ENCODE measurements around the gene CXCR4. TPM values are rescaled to one million over a fixed set of nuclear protein-coding genes. Genes with fewer than 3 reads are reported as not detected.

The CXCR4 gene
- total and polyA plus RNA-seq, 9 of the 15 experiments (the other 6 are each of a cell fraction or from before 2014, with no cell fraction given): 0.07 to 0.45 (median 0.17) TPM; not detected in 3

- H3K9me3 ChIP-seq (replicated peaks; ENCODE audit: control insufficient read depth, insufficient read depth, low read depth, low read length): no peaks in the 10 kb centered on the region
- DNase-seq (ENCODE audit: extremely low read depth in 1 of 4, low spot score in 3 of 4) (no peak), FAIRE-seq (no peak), ATAC-seq (no peak)
- H3K9me1 ChIP-seq (ENCODE audit: control insufficient read depth, insufficient read depth, low read length): no peaks in the 10 kb centered on the region
- intact Hi-C loops (cut with micrococcal nuclease) (no loop called here), in situ Hi-C loops (cut with MboI) (no loop called here)
- no peak overlapping the region for H3K4me3 ChIP-seq
- no peak overlapping the region for H3K9ac ChIP-seq (ENCODE audit: insufficient read depth in 1 of 2, low read depth in 2 of 2, low read length in 2 of 2)
- POLR2A ChIA-PET: interaction anchor here (0.6 kb wide), 1 partner anchor 243 kb away, joined by 3 read pairs; no protein-coding TSS in a partner anchor
- H3K4me2 ChIP-seq (ENCODE audit: insufficient read depth, low read length): no peak overlapping the region
- CTCF ChIA-PET (ENCODE audit: low intra/inter-chr PET ratio): no interaction called here
- no peaks in the 10 kb centered on the region for H4K20me1 ChIP-seq (replicated peaks; ENCODE audit: control insufficient read depth, insufficient read depth, low read length)
- 2% methylated on average over 4 of the region's 4 CpGs for WGBS (ENCODE audit: insufficient coverage, low coverage, missing lambda C conversion rate)
- BruUV-seq (replicated peaks): no TSS peak
- H3K27me3 ChIP-seq (ENCODE audit: control insufficient read depth in 2 of 2, insufficient read depth in 2 of 2, low read length in 2 of 2): peaks cover 13 to 16% of the 10 kb centered on the region in 2 experiments; a peak in 3 of 5 replicates
- no peaks in the 10 kb centered on the region for H3K4me1 ChIP-seq (replicated peaks in 1 of 2; ENCODE audit: control insufficient read depth in 2 of 2, insufficient read depth in 2 of 2, low read length in 2 of 2)
- H3K27ac ChIP-seq (ENCODE audit: extremely low read depth, low read depth, low read length): no peak overlapping the region
- H3K79me2 ChIP-seq (ENCODE audit: control insufficient read depth, insufficient read depth, low read length): no peaks in the 10 kb centered on the region
- H3K36me3 ChIP-seq (ENCODE audit: control insufficient read depth, insufficient read depth, low read length): no peaks in the 10 kb centered on the region
- TF ChIP-seq ZZZ3 (IDR thresholded peaks at IDR 0.05) (no peak), ZNF253 (CRISPR knock-in tag; conservative IDR thresholded peaks at IDR 0.05) (no peak), ZNF184 (CRISPR knock-in tag; IDR thresholded peaks at IDR 0.05) (no peak), RB1 (IDR thresholded peaks at IDR 0.05; ENCODE audit: low read depth) (no peak), MYBL2 (IDR thresholded peaks at IDR 0.05; ENCODE audit: low read depth) (no peak), MYBL2 (CRISPR knock-in tag; IDR thresholded peaks at IDR 0.05; ENCODE audit: borderline replicate concordance) (no peak), ZNF277 (CRISPR knock-in tag; IDR thresholded peaks at IDR 0.05; ENCODE audit: borderline replicate concordance) (no peak), MECOM (CRISPR knock-in tag; IDR thresholded peaks at IDR 0.05) (no peak), BDP1 (IDR thresholded peaks at IDR 0.05; ENCODE audit: insufficient read depth, insufficient read length) (no peak)
- H2AFZ ChIP-seq (ENCODE audit: low read depth, low read length): no peak overlapping the region
Measured at GRCh38 chr2:136129601-136130000, 11.7 kb upstream of the CXCR4 start.

All from K562 (cell line).